ENCODE data around the gene MR1.

MR1 gene

DNA sequence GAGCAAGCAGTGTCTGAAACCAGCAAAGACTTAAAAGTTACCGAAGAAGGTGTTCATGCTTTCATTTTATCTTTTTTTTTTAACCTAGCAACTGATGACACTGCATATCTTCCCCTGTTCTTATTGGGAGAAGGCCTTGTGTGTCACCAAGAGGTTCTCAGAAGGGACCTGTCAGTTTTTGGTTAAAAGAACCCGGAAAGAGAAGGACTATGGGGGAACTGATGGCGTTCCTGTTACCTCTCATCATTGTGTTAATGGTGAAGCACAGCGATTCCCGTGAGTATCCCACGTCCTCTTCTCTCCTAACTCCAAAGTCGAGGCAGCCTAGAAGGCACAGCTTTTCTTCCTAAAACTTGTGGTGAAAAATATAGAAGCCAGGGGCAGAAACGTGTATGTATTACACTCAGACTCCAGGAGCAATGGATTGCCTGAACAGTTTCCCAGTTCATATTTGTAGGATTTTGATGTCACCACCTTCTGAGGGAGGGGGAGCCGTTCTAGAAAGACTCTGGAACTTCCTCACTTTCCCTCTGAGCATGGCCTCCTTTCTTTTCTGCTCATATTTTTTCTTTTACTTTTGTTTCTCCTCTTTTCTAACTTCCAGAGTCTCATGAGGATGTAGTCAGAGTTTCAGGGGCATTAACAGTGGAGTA, at the start of gene MR1 (continued):
- TF ChIP-seq, protein P1, sequence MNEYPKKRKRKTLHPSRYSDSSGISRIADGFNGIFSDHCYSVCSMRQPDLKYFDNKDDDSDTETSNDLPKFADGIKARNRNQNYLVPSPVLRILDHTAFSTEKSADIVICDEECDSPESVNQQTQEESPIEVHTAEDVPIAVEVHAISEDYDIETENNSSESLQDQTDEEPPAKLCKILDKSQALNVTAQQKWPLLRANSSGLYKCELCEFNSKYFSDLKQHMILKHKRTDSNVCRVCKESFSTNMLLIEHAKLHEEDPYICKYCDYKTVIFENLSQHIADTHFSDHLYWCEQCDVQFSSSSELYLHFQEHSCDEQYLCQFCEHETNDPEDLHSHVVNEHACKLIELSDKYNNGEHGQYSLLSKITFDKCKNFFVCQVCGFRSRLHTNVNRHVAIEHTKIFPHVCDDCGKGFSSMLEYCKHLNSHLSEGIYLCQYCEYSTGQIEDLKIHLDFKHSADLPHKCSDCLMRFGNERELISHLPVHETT (tag by site-specific recombination; IDR thresholded peaks at IDR 0.05) = no peak
- no peak for TF ChIP-seq REPIN1 (tag by site-specific recombination; IDR thresholded peaks at IDR 0.05; ENCODE audit: low read depth)
- no peak for TF ChIP-seq ZNF664 (tag by site-specific recombination; IDR thresholded peaks at IDR 0.05)
- TF ChIP-seq ZIC2 (tag by site-specific recombination; IDR thresholded peaks at IDR 0.05) = no peak
- TF ChIP-seq ZNF660 (tag by site-specific recombination; IDR thresholded peaks at IDR 0.05) = 0 out of 2 replicates have a peak, but pooled peaks have one; percentile 12
- TF ChIP-seq ZNF549 (tag by site-specific recombination; IDR thresholded peaks at IDR 0.05) = no peak
- TF ChIP-seq ZNF76 (tag by site-specific recombination; IDR thresholded peaks at IDR 0.05; ENCODE audit: borderline replicate concordance, low read depth) = peak; percentile 49; the same call in 1 of the 2 replicates
- no peak for TF ChIP-seq ZNF214 (tag by site-specific recombination; IDR thresholded peaks at IDR 0.05; ENCODE audit: borderline replicate concordance)
- no peak for TF ChIP-seq ZNF571 (tag by site-specific recombination; IDR thresholded peaks at IDR 0.05)

DNA sequence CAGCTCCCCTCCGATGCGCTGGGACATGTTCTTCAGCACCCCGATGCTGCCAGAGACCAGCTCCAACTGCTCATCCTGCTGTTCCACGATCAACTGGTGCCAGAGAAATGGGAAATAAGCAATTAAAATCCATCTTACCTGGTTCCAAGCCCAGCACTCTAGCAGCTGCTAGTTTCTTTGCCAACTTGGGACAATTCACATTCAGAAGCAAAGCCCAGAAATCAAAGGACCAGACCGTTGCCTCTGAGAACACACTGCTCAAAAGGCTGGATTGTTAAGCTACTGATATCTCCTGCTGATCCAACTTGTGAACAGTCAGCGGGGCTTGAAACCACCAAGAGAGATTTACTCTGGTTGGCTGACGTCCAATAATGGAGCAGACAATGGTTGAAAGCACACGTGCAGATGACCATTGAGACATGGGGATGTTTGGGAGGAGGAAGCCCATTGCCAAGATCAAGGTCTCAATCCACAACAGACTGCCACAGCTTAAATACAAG, 45.5 kb upstream of the MR1 start:
- no peak overlapping the region for H3K27ac ChIP-seq (ENCODE audit: extremely low read depth, low read depth, low read length)
- H3K9me3 ChIP-seq (ENCODE audit: control insufficient read depth, insufficient read depth, low read depth, low read length) = no peaks in the 10 kb centered on the region
- ChIA-PET POLR2A (no interaction called here), CTCF (interaction anchor here (0.6 to 1.7 kb wide), 2 partner anchors 107 to 457 kb away, joined by 4 to 5 read pairs; no protein-coding TSS in a partner anchor)
- peaks cover 24 to 87% of the 10 kb centered on the region in 2 experiments for H3K36me3 ChIP-seq (ENCODE audit: control insufficient read depth in 2 of 2, insufficient read depth in 1 of 2, low read length in 2 of 2)
- no peaks in the 10 kb centered on the region for H3K4me1 ChIP-seq (ENCODE audit: control insufficient read depth, insufficient read depth, low read length)
- H3K4me3 ChIP-seq (ENCODE audit: low read depth, low read length) = no peak overlapping the region
- TF ChIP-seq, protein P2, sequence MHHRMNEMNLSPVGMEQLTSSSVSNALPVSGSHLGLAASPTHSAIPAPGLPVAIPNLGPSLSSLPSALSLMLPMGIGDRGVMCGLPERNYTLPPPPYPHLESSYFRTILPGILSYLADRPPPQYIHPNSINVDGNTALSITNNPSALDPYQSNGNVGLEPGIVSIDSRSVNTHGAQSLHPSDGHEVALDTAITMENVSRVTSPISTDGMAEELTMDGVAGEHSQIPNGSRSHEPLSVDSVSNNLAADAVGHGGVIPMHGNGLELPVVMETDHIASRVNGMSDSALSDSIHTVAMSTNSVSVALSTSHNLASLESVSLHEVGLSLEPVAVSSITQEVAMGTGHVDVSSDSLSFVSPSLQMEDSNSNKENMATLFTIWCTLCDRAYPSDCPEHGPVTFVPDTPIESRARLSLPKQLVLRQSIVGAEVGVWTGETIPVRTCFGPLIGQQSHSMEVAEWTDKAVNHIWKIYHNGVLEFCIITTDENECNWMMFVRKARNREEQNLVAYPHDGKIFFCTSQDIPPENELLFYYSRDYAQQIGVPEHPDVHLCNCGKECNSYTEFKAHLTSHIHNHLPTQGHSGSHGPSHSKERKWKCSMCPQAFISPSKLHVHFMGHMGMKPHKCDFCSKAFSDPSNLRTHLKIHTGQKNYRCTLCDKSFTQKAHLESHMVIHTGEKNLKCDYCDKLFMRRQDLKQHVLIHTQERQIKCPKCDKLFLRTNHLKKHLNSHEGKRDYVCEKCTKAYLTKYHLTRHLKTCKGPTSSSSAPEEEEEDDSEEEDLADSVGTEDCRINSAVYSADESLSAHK (tag by site-specific recombination; IDR thresholded peaks at IDR 0.05) = peak; percentile 55; the same call in 1 of the 2 replicates
- TF ChIP-seq, protein P3, sequence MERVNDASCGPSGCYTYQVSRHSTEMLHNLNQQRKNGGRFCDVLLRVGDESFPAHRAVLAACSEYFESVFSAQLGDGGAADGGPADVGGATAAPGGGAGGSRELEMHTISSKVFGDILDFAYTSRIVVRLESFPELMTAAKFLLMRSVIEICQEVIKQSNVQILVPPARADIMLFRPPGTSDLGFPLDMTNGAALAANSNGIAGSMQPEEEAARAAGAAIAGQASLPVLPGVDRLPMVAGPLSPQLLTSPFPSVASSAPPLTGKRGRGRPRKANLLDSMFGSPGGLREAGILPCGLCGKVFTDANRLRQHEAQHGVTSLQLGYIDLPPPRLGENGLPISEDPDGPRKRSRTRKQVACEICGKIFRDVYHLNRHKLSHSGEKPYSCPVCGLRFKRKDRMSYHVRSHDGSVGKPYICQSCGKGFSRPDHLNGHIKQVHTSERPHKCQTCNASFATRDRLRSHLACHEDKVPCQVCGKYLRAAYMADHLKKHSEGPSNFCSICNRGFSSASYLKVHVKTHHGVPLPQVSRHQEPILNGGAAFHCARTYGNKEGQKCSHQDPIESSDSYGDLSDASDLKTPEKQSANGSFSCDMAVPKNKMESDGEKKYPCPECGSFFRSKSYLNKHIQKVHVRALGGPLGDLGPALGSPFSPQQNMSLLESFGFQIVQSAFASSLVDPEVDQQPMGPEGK (tag by site-specific recombination; IDR thresholded peaks at IDR 0.05) = no peak
- no peak for TF ChIP-seq ZNF555 (tag by site-specific recombination; conservative IDR thresholded peaks at IDR 0.05)
- no peak for TF ChIP-seq ZBTB7A (tag by site-specific recombination; IDR thresholded peaks at IDR 0.05; ENCODE audit: low read depth)
- TF ChIP-seq MZF1 (tag by site-specific recombination; IDR thresholded peaks at IDR 0.05; ENCODE audit: borderline replicate concordance) = peak; percentile 29; the same call in 1 of the 2 replicates
- TF ChIP-seq ZNF660 (tag by site-specific recombination; IDR thresholded peaks at IDR 0.05) = peak; percentile 84
- TF ChIP-seq ZIC2 (tag by site-specific recombination; IDR thresholded peaks at IDR 0.05) = peak; percentile 68
- TF ChIP-seq KLF7 (tag by site-specific recombination; IDR thresholded peaks at IDR 0.05; ENCODE audit: borderline replicate concordance) = no peak
- TF ChIP-seq ZNF138 (tag by site-specific recombination; IDR thresholded peaks at IDR 0.05; ENCODE audit: borderline replicate concordance) = no peak
- TF ChIP-seq ZNF214 (tag by site-specific recombination; IDR thresholded peaks at IDR 0.05; ENCODE audit: borderline replicate concordance) = no peak
- TF ChIP-seq ZBTB8A (tag by site-specific recombination; IDR thresholded peaks at IDR 0.05) = no peak

Measured in HEK293 (cell line).